Panc1 (cell line): ENCODE results near the gene SLC25A41. TPM values are rescaled to one million over a fixed set of nuclear protein-coding genes. Genes with fewer than 3 reads are reported as not detected.

Experiments used
- ATAC-seq: fragments of 200-7000 bp; cut with Tn5 transposase; 2 replicates; pipeline ENCODE4 v1.9.1; 2020; ENCODE audit warnings: mild to moderate bottlenecking, moderate library complexity
- BruUV-seq: library from RNA; stranded (reverse); fragments of 400-500 nt; replicated peaks from 2 replicates; lab custom pipeline; 2021; lab: Mats Ljungman, UMichigan
- CTCF ChIA-PET: fragments of 300-600 bp; sonication (Branson Sonifier 250); formaldehyde crosslinking; loops from one replicate; lab custom pipeline; 2022; ENCODE audit warnings: antibody characterized with exemption; lab: Charles Lee
- POLR2A ChIA-PET: fragments of 300-600 bp; sonication (Branson Sonifier 250); formaldehyde crosslinking; loops from one replicate; lab custom pipeline; 2022; ENCODE audit warnings: antibody characterized with exemption; lab: Charles Lee
- DNase-seq: peaks from one replicate; pipeline ENCODE4 v3.0.0-alpha.2; 2010; ENCODE audit warnings: low read depth, low spot score
- H3K27ac ChIP-seq: 2 replicates; pipeline ENCODE4 v1.5.1; 2011; ENCODE audit warnings: mild to moderate bottlenecking, low read length, inconsistent platforms
- H3K27me3 ChIP-seq: fragments of 200-500 bp; sonication (Bioruptor generic); 2 replicates; pipeline ENCODE4 v1.6.0; 2014; ENCODE audit warnings: low read length, inconsistent platforms; ENCODE audit not compliant: control insufficient read depth, insufficient read depth
- H3K36me3 ChIP-seq: fragments of 200-500 bp; sonication (Bioruptor generic); 2 replicates; pipeline ENCODE4 v1.5.1; 2014; ENCODE audit warnings: inconsistent platforms, mild to moderate bottlenecking, low read length, moderate library complexity; ENCODE audit not compliant: control insufficient read depth, insufficient read depth
- H3K4me1 ChIP-seq: 2 replicates; pipeline ENCODE4 v1.5.1; 2011; ENCODE audit warnings: inconsistent platforms, mild to moderate bottlenecking, low read length, moderate library complexity; ENCODE audit not compliant: control insufficient read depth, insufficient read depth
- H3K4me3 ChIP-seq, 2 experiments: 2 replicates each; pipeline ENCODE4 v1.5.1; 2011 to 2012; ENCODE audit warnings: low read depth in 2 of 2, low read length in 2 of 2, mild to moderate bottlenecking in 2 of 2, inconsistent platforms in 1 of 2, moderate library complexity in 1 of 2
- H3K9me3 ChIP-seq: fragments of 200-500 bp; sonication (Bioruptor generic); 2 replicates; pipeline ENCODE4 v1.5.1; 2014; ENCODE audit warnings: low read depth, mild to moderate bottlenecking, inconsistent platforms, low read length, moderate library complexity; ENCODE audit not compliant: control insufficient read depth, insufficient read depth
- CTCF ChIP-seq: fragments of 450-650 bp; IDR thresholded peaks from 2 replicates; pipeline ENCODE4 v1.5.1; 2017; ENCODE audit warnings: mild to moderate bottlenecking
- POLR2AphosphoS5 ChIP-seq: IDR thresholded peaks from 2 replicates; pipeline ENCODE4 v1.6.1; 2012; ENCODE audit warnings: mild to moderate bottlenecking, low read depth, low read length, moderate library complexity
- SIN3A ChIP-seq: IDR thresholded peaks from 2 replicates; pipeline ENCODE4 v1.6.1; 2012; ENCODE audit warnings: low read depth, mild to moderate bottlenecking, low read length, moderate library complexity, borderline replicate concordance; ENCODE audit not compliant: insufficient read depth
- TCF7L2 ChIP-seq: IDR thresholded peaks from 2 replicates; pipeline ENCODE4 v1.6.1; 2011; ENCODE audit warnings: mild to moderate bottlenecking, low read depth, low read length, inconsistent platforms
- in situ Hi-C: cut with HindIII; loops from 2 replicates; pipeline ENCODE4 v1.10.0; 2016; ENCODE audit warnings: low sequenced_read_pairs, low pct_unique_long_range_greater_than_20kb
- intact Hi-C: fragments of 100-400 bp; cut with micrococcal nuclease; formaldehyde crosslinking; loops from one replicate; pipeline ENCODE4 v1.10.0; 2022; ENCODE audit not compliant: unreplicated experiment
- total RNA-seq: library from RNA; stranded (reverse); gene quantifications from one replicate; pipeline ENCODE4 v1.2.1, GENCODE V29; 2021; ENCODE audit not compliant: unreplicated experiment
- TF ChIP-seq, protein P1 (sequence below), 2 experiments: IDR thresholded peaks; 2 replicates each; pipeline ENCODE4 v1.6.1; 2011 to 2012; ENCODE audit warnings: low read depth in 2 of 2, control low read depth in 1 of 2, low read length in 1 of 2, mild to moderate bottlenecking in 1 of 2, moderate library complexity in 1 of 2; ENCODE audit not compliant: insufficient read depth in 1 of 2

SLC25A41 gene
- total RNA-seq, 1 experiment from 2014 or later, result 0.21 TPM

GRCh38 chr19:6421075-6422014 lies 12.2 kb downstream of the SLC25A41 start:
- intact Hi-C loops, result no loop called here
- Histone ChIP-seq H3K4me3 (no peak overlapping the region), H3K27me3 (no peaks in the 10 kb centered on the region), H3K9me3 (no peaks in the 10 kb centered on the region), H3K36me3 (peaks cover 15% of the 10 kb centered on the region), H3K4me1 (peaks cover 9% of the 10 kb centered on the region), H3K27ac (no peak overlapping the region)
- no TSS peak for BruUV-seq
- POLR2A ChIA-PET, result interaction anchor here (0.6 kb wide), 1 partner anchor 10 kb away, joined by 5 read pairs; no protein-coding TSS in a partner anchor
- in situ Hi-C loops, result no loop called here
- ATAC-seq (no peak), DNase-seq (no peak)
- no peak for TF ChIP-seq POLR2AphosphoS5
- TF ChIP-seq, protein P1, sequence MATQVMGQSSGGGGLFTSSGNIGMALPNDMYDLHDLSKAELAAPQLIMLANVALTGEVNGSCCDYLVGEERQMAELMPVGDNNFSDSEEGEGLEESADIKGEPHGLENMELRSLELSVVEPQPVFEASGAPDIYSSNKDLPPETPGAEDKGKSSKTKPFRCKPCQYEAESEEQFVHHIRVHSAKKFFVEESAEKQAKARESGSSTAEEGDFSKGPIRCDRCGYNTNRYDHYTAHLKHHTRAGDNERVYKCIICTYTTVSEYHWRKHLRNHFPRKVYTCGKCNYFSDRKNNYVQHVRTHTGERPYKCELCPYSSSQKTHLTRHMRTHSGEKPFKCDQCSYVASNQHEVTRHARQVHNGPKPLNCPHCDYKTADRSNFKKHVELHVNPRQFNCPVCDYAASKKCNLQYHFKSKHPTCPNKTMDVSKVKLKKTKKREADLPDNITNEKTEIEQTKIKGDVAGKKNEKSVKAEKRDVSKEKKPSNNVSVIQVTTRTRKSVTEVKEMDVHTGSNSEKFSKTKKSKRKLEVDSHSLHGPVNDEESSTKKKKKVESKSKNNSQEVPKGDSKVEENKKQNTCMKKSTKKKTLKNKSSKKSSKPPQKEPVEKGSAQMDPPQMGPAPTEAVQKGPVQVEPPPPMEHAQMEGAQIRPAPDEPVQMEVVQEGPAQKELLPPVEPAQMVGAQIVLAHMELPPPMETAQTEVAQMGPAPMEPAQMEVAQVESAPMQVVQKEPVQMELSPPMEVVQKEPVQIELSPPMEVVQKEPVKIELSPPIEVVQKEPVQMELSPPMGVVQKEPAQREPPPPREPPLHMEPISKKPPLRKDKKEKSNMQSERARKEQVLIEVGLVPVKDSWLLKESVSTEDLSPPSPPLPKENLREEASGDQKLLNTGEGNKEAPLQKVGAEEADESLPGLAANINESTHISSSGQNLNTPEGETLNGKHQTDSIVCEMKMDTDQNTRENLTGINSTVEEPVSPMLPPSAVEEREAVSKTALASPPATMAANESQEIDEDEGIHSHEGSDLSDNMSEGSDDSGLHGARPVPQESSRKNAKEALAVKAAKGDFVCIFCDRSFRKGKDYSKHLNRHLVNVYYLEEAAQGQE (IDR thresholded peaks at IDR 0.05; ENCODE audit: insufficient read depth in 1 of 2, low read depth in 2 of 2, low read length in 1 of 2), result no peak
- no peak for TF ChIP-seq TCF7L2
- no peak for TF ChIP-seq SIN3A
- no peak for TF ChIP-seq CTCF
- CTCF ChIA-PET, result no interaction called here

- no TSS peak for BruUV-seq
- DNase-seq (no peak), ATAC-seq (no peak)
- H3K36me3 ChIP-seq, result peaks cover 10% of the 10 kb centered on the region
- TF ChIP-seq, protein P1 (IDR thresholded peaks at IDR 0.05; ENCODE audit: insufficient read depth in 1 of 2, low read depth in 2 of 2, low read length in 1 of 2), result no peak
- TF ChIP-seq SIN3A (no peak), POLR2AphosphoS5 (no peak), CTCF (no peak), TCF7L2 (no peak)
- CTCF ChIA-PET, result no interaction called here
- no peak overlapping the region for H3K4me3 ChIP-seq
- POLR2A ChIA-PET, result no interaction called here
- H3K4me1 ChIP-seq, result peaks cover 5% of the 10 kb centered on the region
- no peak overlapping the region for H3K27ac ChIP-seq
- H3K27me3 ChIP-seq, result no peaks in the 10 kb centered on the region
- intact Hi-C loops, result no loop called here
- in situ Hi-C loops, result no loop called here
- H3K9me3 ChIP-seq, result no peaks in the 10 kb centered on the region
These were observed 15.0 kb downstream of the SLC25A41 start for GRCh38 chr19:6418562-6418932.
